Left renal cortex interstitium (tissue), 4 donors: ENCODE data around the gene NUP93. TPM values are rescaled to one million over a fixed set of nuclear protein-coding genes. Genes with fewer than 3 reads are reported as not detected.

ENCODE experiments used
- DNase-seq, 4 donors: peaks; one replicate each; pipeline ENCODE4 v3.0.0-alpha.2; 2013; ENCODE audit warnings: low read depth in 4 of 4, low spot score in 2 of 4, missing footprints in 1 of 4
- polyA plus RNA-seq, 4 donors: library from polyadenylated mRNA; unstranded; fragments of 120-200 nt; gene quantifications; one replicate each; pipeline ENCODE4 v1.2.1, GENCODE V29; 2013; ENCODE audit not compliant: insufficient read length in 4 of 4

NUP93 gene
- polyA plus RNA-seq, 4 donors: 73.0 to 106 (median 83.5) TPM

- no peak for DNase-seq
Observed at GRCh38 chr16:56842133-56842532, 112.2 kb downstream of the NUP93 start.

- no peak for DNase-seq
Observed at GRCh38 chr16:56844056-56844455, 114.1 kb downstream of the NUP93 start.

- no peak for DNase-seq
Observed at GRCh38 chr16:56847173-56847910, 117.4 kb downstream of the NUP93 start.

- DNase-seq: no peak
Observed at GRCh38 chr16:56848029-56848936, 118.4 kb downstream of the NUP93 start.

- DNase-seq: no peak
Observed at GRCh38 chr16:56848955-56849689, 119.2 kb downstream of the NUP93 start.

- DNase-seq: no peak
Observed at GRCh38 chr16:56849690-56850680, 120.1 kb downstream of the NUP93 start.

GRCh38 chr16:56851671-56852400, 121.9 kb downstream of the NUP93 start:
- no peak for DNase-seq

- DNase-seq: no peak
Observed at GRCh38 chr16:56852401-56852730, 122.4 kb downstream of the NUP93 start.

GRCh38 chr16:56852968-56853367, 123.0 kb downstream of the NUP93 start:
- no peak for DNase-seq

- no peak for DNase-seq
Observed at GRCh38 chr16:56855201-56855600, 125.3 kb downstream of the NUP93 start.

- DNase-seq: no peak
Observed at GRCh38 chr16:56855946-56856345, 126.0 kb downstream of the NUP93 start.

GRCh38 chr16:56856876-56857447, 127.0 kb downstream of the NUP93 start:
- no peak for DNase-seq

- no peak for DNase-seq
Observed at GRCh38 chr16:56858374-56858773, 128.4 kb downstream of the NUP93 start.

- no peak for DNase-seq
Observed at GRCh38 chr16:56859636-56860035, 129.7 kb downstream of the NUP93 start.

- no peak for DNase-seq
Observed at GRCh38 chr16:56860226-56861020, 130.5 kb downstream of the NUP93 start.

- DNase-seq: no peak
Observed at GRCh38 chr16:56861092-56861610, 131.2 kb downstream of the NUP93 start.

GRCh38 chr16:56861756-56862155, 131.8 kb downstream of the NUP93 start:
- no peak for DNase-seq

GRCh38 chr16:56862776-56863175, 132.8 kb downstream of the NUP93 start:
- no peak for DNase-seq
